Activated CD8-positive, alpha-beta memory T cell treated with anti-CD3 and anti-CD28 coated beads, Interleukin-2, amount 10 ng/mL, durations not matched to agents 7 days and 5 days (primary cell): ENCODE results near the gene TEAD1. TPM values are rescaled to one million over a fixed set of nuclear protein-coding genes. Genes with fewer than 3 reads are reported as not detected.

Experiments used
- ATAC-seq: fragments of 150-1000 bp; cut with Tn5 transposase; one replicate; pipeline ENCODE4 v1.10.0; 2021; ENCODE audit warnings: moderate library complexity
- CTCF ChIA-PET: fragments of 350-600 bp; sonication (Branson Sonifier 250); formaldehyde crosslinking; loops from one replicate; lab custom pipeline; 2021; ENCODE audit warnings: antibody characterized with exemption; lab: Charles Lee
- DNase-seq: peaks from one replicate; pipeline ENCODE4 v3.0.0-alpha.2; 2020
- H3K27ac Mint-ChIP-seq: one replicate; pipeline ENCODE4 v1.8.0; 2021; ENCODE audit warnings: mild to moderate bottlenecking, mixed read lengths
- H3K27me3 Mint-ChIP-seq: one replicate; pipeline ENCODE4 v1.8.0; 2021; ENCODE audit warnings: mixed read lengths
- H3K36me3 Mint-ChIP-seq: one replicate; pipeline ENCODE4 v1.8.0; 2021; ENCODE audit warnings: mild to moderate bottlenecking, mixed read lengths
- H3K4me1 Mint-ChIP-seq: one replicate; pipeline ENCODE4 v1.8.0; 2021; ENCODE audit warnings: mixed read lengths
- H3K4me3 Mint-ChIP-seq: one replicate; pipeline ENCODE4 v1.8.0; 2021; ENCODE audit warnings: mild to moderate bottlenecking, moderate library complexity, mixed read lengths
- H3K9me3 Mint-ChIP-seq: one replicate; pipeline ENCODE4 v1.8.0; 2022; ENCODE audit warnings: low read depth, mixed read lengths
- total RNA-seq, 2 experiments: library from RNA; stranded (reverse); gene quantifications; one replicate each; pipeline ENCODE4 v1.2.3, GENCODE V29; 2021

Gene TEAD1
- under 1 TPM; 0.18 to 0.26 TPM for total RNA-seq

GRCh38 chr11:12673924-12674570 lies at the start of gene TEAD1:
Gene TEAD1, plus strand, starts transcription at chr11:12674421.
- peak within 1 kb of the TSS; percentile 7 for H3K27ac Mint-ChIP-seq
- ATAC-seq, result peak; percentile 94
- CTCF ChIA-PET, result no interaction called here

GRCh38 chr11:12624595-12624994 lies 49.6 kb upstream of the TEAD1 start:
- H3K36me3 Mint-ChIP-seq, result no peaks in the 10 kb centered on the region
- no peaks in the 10 kb centered on the region for H3K4me1 Mint-ChIP-seq
- H3K4me3 Mint-ChIP-seq, result no peak overlapping the region
- CTCF ChIA-PET, result no interaction called here
- no peaks in the 10 kb centered on the region for H3K27me3 Mint-ChIP-seq
- ATAC-seq (no peak), DNase-seq (no peak)
- peaks cover 5% of the 10 kb centered on the region for H3K9me3 Mint-ChIP-seq
- H3K27ac Mint-ChIP-seq, result no peak overlapping the region

More at GRCh38 chr11:12673924-12674570, at the start of gene TEAD1:
- Mint-ChIP-seq H3K9me3 (no peaks in the 10 kb centered on the region), H3K4me1 (peaks cover 4% of the 10 kb centered on the region), H3K27me3 (peaks cover 64% of the 10 kb centered on the region), H3K36me3 (no peaks in the 10 kb centered on the region), H3K4me3 (peak within 1 kb of the TSS; percentile 70)
- peak; percentile 89 for DNase-seq

- Mint-ChIP-seq H3K4me3 (no peak overlapping the region), H3K27me3 (no peaks in the 10 kb centered on the region), H3K9me3 (peaks cover 5% of the 10 kb centered on the region), H3K4me1 (no peaks in the 10 kb centered on the region), H3K36me3 (no peaks in the 10 kb centered on the region), H3K27ac (no peak overlapping the region)
- no peak for DNase-seq
- CTCF ChIA-PET, result no interaction called here
- ATAC-seq, result no peak
Measured at GRCh38 chr11:12625438-12626071, 48.7 kb upstream of the TEAD1 start.

- no peak overlapping the region for H3K4me3 Mint-ChIP-seq
- CTCF ChIA-PET, result no interaction called here
- no peaks in the 10 kb centered on the region for H3K36me3 Mint-ChIP-seq
- H3K27me3 Mint-ChIP-seq, result no peaks in the 10 kb centered on the region
- peaks cover 2% of the 10 kb centered on the region for H3K9me3 Mint-ChIP-seq
- H3K27ac Mint-ChIP-seq, result no peak overlapping the region
- no peaks in the 10 kb centered on the region for H3K4me1 Mint-ChIP-seq
- no peak for ATAC-seq
- DNase-seq, result no peak
Measured at GRCh38 chr11:12626616-12627015, 47.6 kb upstream of the TEAD1 start.

- Mint-ChIP-seq H3K36me3 (no peaks in the 10 kb centered on the region), H3K27ac (no peak overlapping the region), H3K9me3 (no peaks in the 10 kb centered on the region), H3K4me1 (no peaks in the 10 kb centered on the region), H3K27me3 (no peaks in the 10 kb centered on the region), H3K4me3 (no peak overlapping the region)
- no peak for ATAC-seq
- CTCF ChIA-PET, result no interaction called here
- DNase-seq, result no peak
Measured at GRCh38 chr11:12628314-12628713, 45.9 kb upstream of the TEAD1 start.

GRCh38 chr11:12629601-12630313 lies 44.5 kb upstream of the TEAD1 start:
- no peaks in the 10 kb centered on the region for H3K9me3 Mint-ChIP-seq
- CTCF ChIA-PET, result no interaction called here
- no peaks in the 10 kb centered on the region for H3K36me3 Mint-ChIP-seq
- no peak for DNase-seq
- H3K4me1 Mint-ChIP-seq, result no peaks in the 10 kb centered on the region
- no peak for ATAC-seq
- no peak overlapping the region for H3K27ac Mint-ChIP-seq
- H3K4me3 Mint-ChIP-seq, result no peak overlapping the region
- no peaks in the 10 kb centered on the region for H3K27me3 Mint-ChIP-seq

- H3K9me3 Mint-ChIP-seq, result no peaks in the 10 kb centered on the region
- H3K36me3 Mint-ChIP-seq, result no peaks in the 10 kb centered on the region
- no peak overlapping the region for H3K4me3 Mint-ChIP-seq
- H3K4me1 Mint-ChIP-seq, result no peaks in the 10 kb centered on the region
- CTCF ChIA-PET, result no interaction called here
- H3K27me3 Mint-ChIP-seq, result no peaks in the 10 kb centered on the region
- no peak for ATAC-seq
- DNase-seq, result no peak
- H3K27ac Mint-ChIP-seq, result no peak overlapping the region
Measured at GRCh38 chr11:12631651-12632050, 42.6 kb upstream of the TEAD1 start.

GRCh38 chr11:12634329-12634728 lies 39.9 kb upstream of the TEAD1 start:
- CTCF ChIA-PET, result no interaction called here
- DNase-seq, result no peak
- H3K36me3 Mint-ChIP-seq, result no peaks in the 10 kb centered on the region
- no peaks in the 10 kb centered on the region for H3K4me1 Mint-ChIP-seq
- ATAC-seq, result no peak
- peaks cover 2% of the 10 kb centered on the region for H3K27me3 Mint-ChIP-seq
- H3K9me3 Mint-ChIP-seq, result no peaks in the 10 kb centered on the region
- no peak overlapping the region for H3K27ac Mint-ChIP-seq
- no peak overlapping the region for H3K4me3 Mint-ChIP-seq

- H3K27ac Mint-ChIP-seq, result no peak overlapping the region
- CTCF ChIA-PET, result no interaction called here
- ATAC-seq (no peak), DNase-seq (no peak)
- H3K36me3 Mint-ChIP-seq, result peaks cover 2% of the 10 kb centered on the region
- peaks cover 3% of the 10 kb centered on the region for H3K27me3 Mint-ChIP-seq
- peaks cover 7% of the 10 kb centered on the region for H3K9me3 Mint-ChIP-seq
- H3K4me3 Mint-ChIP-seq, result no peak overlapping the region
- no peaks in the 10 kb centered on the region for H3K4me1 Mint-ChIP-seq
Measured at GRCh38 chr11:12636871-12637410, 37.3 kb upstream of the TEAD1 start.

- Mint-ChIP-seq H3K4me3 (no peak overlapping the region), H3K4me1 (no peaks in the 10 kb centered on the region), H3K9me3 (peaks cover 7% of the 10 kb centered on the region), H3K27ac (no peak overlapping the region), H3K27me3 (peaks cover 3% of the 10 kb centered on the region), H3K36me3 (peaks cover 2% of the 10 kb centered on the region)
- DNase-seq, result no peak
- no peak for ATAC-seq
- CTCF ChIA-PET, result no interaction called here
Measured at GRCh38 chr11:12639388-12639787, 34.8 kb upstream of the TEAD1 start.

- Mint-ChIP-seq H3K4me3 (no peak overlapping the region), H3K9me3 (peaks cover 7% of the 10 kb centered on the region), H3K27me3 (peaks cover 5% of the 10 kb centered on the region), H3K36me3 (peaks cover 2% of the 10 kb centered on the region), H3K27ac (no peak overlapping the region), H3K4me1 (no peaks in the 10 kb centered on the region)
- CTCF ChIA-PET, result no interaction called here
- DNase-seq, result no peak
- no peak for ATAC-seq
Measured at GRCh38 chr11:12640355-12640754, 33.9 kb upstream of the TEAD1 start.

- no peak for ATAC-seq
- H3K27ac Mint-ChIP-seq, result no peak overlapping the region
Measured at GRCh38 chr11:12640926-12641849, 33.0 kb upstream of the TEAD1 start.

GRCh38 chr11:12642040-12642439 lies 32.2 kb upstream of the TEAD1 start:
- H3K27ac Mint-ChIP-seq, result no peak overlapping the region
- ATAC-seq, result no peak
- CTCF ChIA-PET, result no interaction called here

More at GRCh38 chr11:12640926-12641849, 33.0 kb upstream of the TEAD1 start:
- CTCF ChIA-PET, result no interaction called here
- H3K4me1 Mint-ChIP-seq, result no peaks in the 10 kb centered on the region
- DNase-seq, result no peak
- H3K36me3 Mint-ChIP-seq, result peaks cover 2% of the 10 kb centered on the region
- H3K4me3 Mint-ChIP-seq, result no peak overlapping the region
- H3K9me3 Mint-ChIP-seq, result peaks cover 7% of the 10 kb centered on the region
- H3K27me3 Mint-ChIP-seq, result peaks cover 5% of the 10 kb centered on the region

More at GRCh38 chr11:12642040-12642439, 32.2 kb upstream of the TEAD1 start:
- no peak for DNase-seq
- Mint-ChIP-seq H3K9me3 (peaks cover 7% of the 10 kb centered on the region), H3K4me1 (no peaks in the 10 kb centered on the region), H3K27me3 (peaks cover 5% of the 10 kb centered on the region), H3K4me3 (no peak overlapping the region), H3K36me3 (peaks cover 2% of the 10 kb centered on the region)
